HCT116 (cell line): ENCODE results near the gene PLCB1. TPM values are rescaled to one million over a fixed set of nuclear protein-coding genes. Genes with fewer than 3 reads are reported as not detected.

Source experiments
- ATAC-seq: fragments of 200-7000 bp; cut with Tn5 transposase; 2 replicates; pipeline ENCODE4 v1.9.1; 2020; ENCODE audit warnings: mild to moderate bottlenecking, moderate library complexity
- BruUV-seq: library from RNA; stranded (reverse); fragments of 400-500 nt; replicated peaks from 2 replicates; lab custom pipeline; 2021; lab: Mats Ljungman, UMichigan
- CTCF ChIA-PET: fragments of 300-600 bp; sonication (Branson Sonifier 250); formaldehyde crosslinking; loops from one replicate; lab custom pipeline; 2021; ENCODE audit warnings: antibody characterized with exemption; lab: Charles Lee
- POLR2A ChIA-PET: fragments of 300-600, 350-600 bp; sonication (Branson Sonifier 250); formaldehyde crosslinking; loops from one replicate; lab custom pipeline; 2021; ENCODE audit warnings: antibody characterized with exemption; lab: Charles Lee
- RAD21 ChIA-PET, 2 experiments: fragments of 300-600 bp; sonication (Branson Sonifier 250); formaldehyde crosslinking; loops; one replicate each; lab custom pipeline; 2023; ENCODE audit warnings: low total read pairs in 2 of 2; ENCODE audit not compliant: uncharacterized antibody in 2 of 2, unreplicated experiment in 2 of 2, low non-redundant PET in 1 of 2; lab: Charles Lee
- DNase-seq: peaks from one replicate; pipeline ENCODE4 v3.0.0-alpha.2; 2010; ENCODE audit warnings: low read depth, low spot score
- H2AFZ ChIP-seq: fragments of 200-600 bp; shearing (Covaris generic), sonication (generic); 2 replicates; pipeline ENCODE4 v1.6.1; 2017; ENCODE audit warnings: low read depth, mixed run types, mixed read lengths, antibody characterized with exemption, low read length; ENCODE audit not compliant: poor library complexity, severe bottlenecking
- H3K27ac ChIP-seq: 2 replicates; pipeline ENCODE4 v1.5.1; 2012; ENCODE audit warnings: low read depth, low read length
- H3K27me3 ChIP-seq: fragments of 200-600 bp; sonication (generic); 2 replicates; pipeline ENCODE4 v1.6.1; 2016; ENCODE audit warnings: mixed run types, low read length, mixed read lengths; ENCODE audit not compliant: insufficient read depth
- H3K36me3 ChIP-seq, 2 experiments: fragments of 200-500 bp in 1 of 2; fragments of 200-600 bp in 1 of 2; sonication (Bioruptor generic) in 1 of 2; sonication (generic) in 1 of 2; 2 replicates each; pipeline versions ENCODE4 v1.5.1 to v1.6.1; 2014 to 2016; ENCODE audit warnings: low read length in 2 of 2, inconsistent platforms in 1 of 2, mixed read lengths in 1 of 2, mixed run types in 1 of 2; ENCODE audit not compliant: insufficient read depth in 2 of 2, control insufficient read depth in 1 of 2
- H3K4me1 ChIP-seq, 2 experiments: fragments of 200-600 bp in 1 of 2; sonication (generic) in 1 of 2; 2 replicates each; pipeline versions ENCODE4 v1.5.1 to v1.6.1; 2012 to 2017; ENCODE audit warnings: low read length in 2 of 2, inconsistent platforms in 1 of 2, mild to moderate bottlenecking in 1 of 2, mixed read lengths in 1 of 2, mixed run types in 1 of 2, moderate library complexity in 1 of 2; ENCODE audit not compliant: insufficient read depth in 2 of 2, control insufficient read depth in 1 of 2
- H3K4me2 ChIP-seq: fragments of 200-600 bp; sonication (generic); 2 replicates; pipeline ENCODE4 v1.6.1; 2017; ENCODE audit warnings: mixed run types, low read length, mixed read lengths
- H3K4me3 ChIP-seq, 2 experiments: fragments of 200-600 bp in 1 of 2; sonication (generic) in 1 of 2; replicated peaks in 1 of 2; 2 replicates each; pipeline ENCODE4 v1.5.1; 2011 to 2016; ENCODE audit warnings: low read length in 2 of 2, control low read depth in 1 of 2, low read depth in 1 of 2, mild to moderate bottlenecking in 1 of 2, mixed read lengths in 1 of 2, mixed run types in 1 of 2
- H3K79me2 ChIP-seq: fragments of 200-600 bp; sonication (generic); 2 replicates; pipeline ENCODE4 v1.6.1; 2017; ENCODE audit warnings: mild to moderate bottlenecking, mixed run types, low read length, moderate library complexity, mixed read lengths; ENCODE audit not compliant: insufficient read depth
- H3K9ac ChIP-seq: fragments of 200-600 bp; sonication (generic); 2 replicates; pipeline ENCODE4 v1.6.1; 2016; ENCODE audit warnings: low read length, mixed read lengths
- H3K9me2 ChIP-seq: fragments of 200-600 bp; sonication (generic), shearing (Covaris generic); 2 replicates; pipeline ENCODE4 v1.6.1; 2017; ENCODE audit warnings: mixed run types, mild to moderate bottlenecking, moderate library complexity; ENCODE audit not compliant: insufficient read depth
- H3K9me3 ChIP-seq, 2 experiments: fragments of 200-500 bp in 1 of 2; fragments of 200-600 bp in 1 of 2; sonication (Bioruptor generic) in 1 of 2; sonication (generic) in 1 of 2; 2 replicates each; pipeline ENCODE4 v1.6.1; 2014 to 2017; ENCODE audit warnings: low read length in 2 of 2, mixed read lengths in 2 of 2, inconsistent platforms in 1 of 2, low read depth in 1 of 2, mild to moderate bottlenecking in 1 of 2, mixed run types in 1 of 2, moderate library complexity in 1 of 2; ENCODE audit not compliant: control insufficient read depth in 1 of 2, insufficient read depth in 1 of 2
- H4K20me1 ChIP-seq: fragments of 200-600 bp; sonication (generic), shearing (Covaris generic); 2 replicates; pipeline ENCODE4 v1.6.1; 2017; ENCODE audit warnings: mixed run types, mild to moderate bottlenecking, moderate library complexity; ENCODE audit not compliant: insufficient read depth
- CBX3 ChIP-seq: IDR thresholded peaks from 2 replicates; pipeline ENCODE4 v1.6.1; 2012; ENCODE audit warnings: low read depth
- CEBPB ChIP-seq: IDR thresholded peaks from 2 replicates; pipeline ENCODE4 v1.6.1; 2012; ENCODE audit warnings: low read depth
- ELF1 ChIP-seq: IDR thresholded peaks from 2 replicates; pipeline ENCODE4 v1.6.1; 2012; ENCODE audit warnings: low read depth, borderline replicate concordance
- EZH2 ChIP-seq: fragments of 200-600 bp; sonication (generic); IDR thresholded peaks from 2 replicates; pipeline ENCODE4 v1.6.1; 2017; ENCODE audit warnings: antibody characterized with exemption, mixed run types
- EZH2phosphoT487 ChIP-seq: fragments of 200-600 bp; IDR thresholded peaks from 2 replicates; pipeline ENCODE4 v1.6.1; 2018; ENCODE audit warnings: antibody characterized with exemption, borderline replicate concordance
- JUND ChIP-seq: IDR thresholded peaks from 2 replicates; pipeline ENCODE4 v1.6.1; 2012
- POLR2A ChIP-seq: IDR thresholded peaks from 2 replicates; pipeline ENCODE4 v1.7.0; 2011; ENCODE audit warnings: borderline replicate concordance; ENCODE audit not compliant: insufficient read depth, insufficient read length; ENCODE audit errors: extremely low read depth
- SIN3A ChIP-seq: IDR thresholded peaks from 2 replicates; pipeline ENCODE4 v1.6.1; 2012; ENCODE audit warnings: low read depth
- TCF7L2 ChIP-seq: IDR thresholded peaks from 2 replicates; pipeline ENCODE4 v1.7.0; 2011; ENCODE audit warnings: borderline replicate concordance, inconsistent platforms; ENCODE audit not compliant: insufficient read depth, insufficient read length; ENCODE audit errors: extremely low read depth
- YY1 ChIP-seq: IDR thresholded peaks from 2 replicates; pipeline ENCODE4 v1.6.1; 2011; ENCODE audit warnings: low read length, low read depth, moderate library complexity, mild to moderate bottlenecking; ENCODE audit not compliant: insufficient replicate concordance; ENCODE audit errors: extremely low read depth
- ZNF274 ChIP-seq: fragments of 200-500 bp; sonication (Bioruptor generic); IDR thresholded peaks from 2 replicates; pipeline ENCODE4 v1.6.1; 2014; ENCODE audit warnings: mild to moderate bottlenecking, low read depth, low read length, inconsistent platforms
- intact Hi-C: fragments of 100-400 bp; cut with micrococcal nuclease; formaldehyde crosslinking; loops from 2 replicates; pipeline ENCODE4 v1.10.0; 2022
- total RNA-seq: library from RNA; stranded (reverse); gene quantifications from one replicate; pipeline ENCODE4 v1.2.1, GENCODE V29; 2021; ENCODE audit not compliant: unreplicated experiment
- TF ChIP-seq, protein P1 (sequence below): IDR thresholded peaks from 2 replicates; pipeline ENCODE4 v1.6.1; 2011; ENCODE audit warnings: mild to moderate bottlenecking, low read length, moderate library complexity; ENCODE audit not compliant: insufficient replicate concordance; ENCODE audit errors: extremely low read depth
- TF ChIP-seq, protein P2 (sequence below): IDR thresholded peaks from 2 replicates; pipeline ENCODE4 v1.6.1; 2012; ENCODE audit warnings: low read depth
- TF ChIP-seq, protein P3 (sequence below): IDR thresholded peaks from 2 replicates; pipeline ENCODE4 v1.6.1; 2012
- TF ChIP-seq, protein P4 (sequence below): IDR thresholded peaks from 2 replicates; pipeline ENCODE4 v1.6.1; 2012
- TF ChIP-seq, protein P5 (sequence below), 3 experiments: fragments of 200-600 bp in 1 of 3; sonication (generic) in 1 of 3; IDR thresholded peaks in 2 of 3; conservative IDR thresholded peaks in 1 of 3; 2 replicates each; pipeline ENCODE4 v1.5.1; 2012 to 2017; ENCODE audit warnings: low read depth in 2 of 3, low read length in 2 of 3, antibody characterized with exemption in 1 of 3, borderline replicate concordance in 1 of 3, control low read depth in 1 of 3, mild to moderate bottlenecking in 1 of 3, mixed read lengths in 1 of 3, mixed run types in 1 of 3, moderate library complexity in 1 of 3; ENCODE audit not compliant: insufficient read depth in 1 of 3

The PLCB1 gene
- total RNA-seq, 1 experiment from 2014 or later = 15.8 TPM

DNA sequence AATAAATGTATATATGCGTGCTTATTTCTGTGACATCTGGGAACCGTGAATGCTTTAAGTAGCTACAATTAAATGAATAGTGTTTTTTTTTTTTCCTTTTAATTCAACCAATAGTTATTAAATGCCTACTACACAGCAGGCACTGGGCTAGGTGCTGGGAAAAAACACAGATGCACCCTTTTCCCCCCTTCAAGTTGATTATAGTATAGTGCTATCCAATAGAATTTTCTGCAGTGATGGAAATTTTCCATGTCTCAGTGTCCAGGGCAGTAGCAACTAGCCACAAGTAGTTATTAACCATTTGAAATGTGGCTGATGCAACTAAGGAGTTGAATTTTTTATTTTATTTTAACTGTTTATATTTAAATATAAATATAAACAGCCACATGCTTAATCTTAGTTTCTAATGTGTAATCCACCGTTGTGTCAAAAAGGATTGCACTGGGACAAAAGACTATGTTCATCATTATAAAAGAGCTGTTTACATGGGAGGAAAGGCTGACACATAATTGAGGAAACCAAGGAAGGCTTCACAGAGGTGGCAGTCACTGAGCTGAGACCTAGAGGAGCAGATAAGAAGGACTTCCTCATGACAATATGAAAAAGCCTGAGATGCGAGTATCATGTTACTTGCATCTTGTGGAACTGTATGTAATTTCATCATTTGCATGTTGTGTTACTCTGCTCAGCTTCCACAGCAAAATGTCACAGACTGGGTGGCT is 675.6 kb downstream of the PLCB1 start:
- intact Hi-C loops = no loop called here
- Histone ChIP-seq H3K27me3 (no peaks in the 10 kb centered on the region), H3K4me1 (no peaks in the 10 kb centered on the region), H3K4me3 (no peak overlapping the region), H4K20me1 (no peaks in the 10 kb centered on the region), H3K9ac (no peak overlapping the region), H2AFZ (no peak overlapping the region), H3K27ac (no peak overlapping the region), H3K36me3 (no peaks in the 10 kb centered on the region), H3K4me2 (no peak overlapping the region), H3K79me2 (no peaks in the 10 kb centered on the region), H3K9me2 (no peaks in the 10 kb centered on the region), H3K9me3 (no peaks in the 10 kb centered on the region)
- no peak for TF ChIP-seq EZH2
- no peak for TF ChIP-seq CBX3
- TF ChIP-seq, protein P1, sequence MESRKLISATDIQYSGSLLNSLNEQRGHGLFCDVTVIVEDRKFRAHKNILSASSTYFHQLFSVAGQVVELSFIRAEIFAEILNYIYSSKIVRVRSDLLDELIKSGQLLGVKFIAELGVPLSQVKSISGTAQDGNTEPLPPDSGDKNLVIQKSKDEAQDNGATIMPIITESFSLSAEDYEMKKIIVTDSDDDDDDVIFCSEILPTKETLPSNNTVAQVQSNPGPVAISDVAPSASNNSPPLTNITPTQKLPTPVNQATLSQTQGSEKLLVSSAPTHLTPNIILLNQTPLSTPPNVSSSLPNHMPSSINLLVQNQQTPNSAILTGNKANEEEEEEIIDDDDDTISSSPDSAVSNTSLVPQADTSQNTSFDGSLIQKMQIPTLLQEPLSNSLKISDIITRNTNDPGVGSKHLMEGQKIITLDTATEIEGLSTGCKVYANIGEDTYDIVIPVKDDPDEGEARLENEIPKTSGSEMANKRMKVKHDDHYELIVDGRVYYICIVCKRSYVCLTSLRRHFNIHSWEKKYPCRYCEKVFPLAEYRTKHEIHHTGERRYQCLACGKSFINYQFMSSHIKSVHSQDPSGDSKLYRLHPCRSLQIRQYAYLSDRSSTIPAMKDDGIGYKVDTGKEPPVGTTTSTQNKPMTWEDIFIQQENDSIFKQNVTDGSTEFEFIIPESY = no peak
- TF ChIP-seq, protein P2, sequence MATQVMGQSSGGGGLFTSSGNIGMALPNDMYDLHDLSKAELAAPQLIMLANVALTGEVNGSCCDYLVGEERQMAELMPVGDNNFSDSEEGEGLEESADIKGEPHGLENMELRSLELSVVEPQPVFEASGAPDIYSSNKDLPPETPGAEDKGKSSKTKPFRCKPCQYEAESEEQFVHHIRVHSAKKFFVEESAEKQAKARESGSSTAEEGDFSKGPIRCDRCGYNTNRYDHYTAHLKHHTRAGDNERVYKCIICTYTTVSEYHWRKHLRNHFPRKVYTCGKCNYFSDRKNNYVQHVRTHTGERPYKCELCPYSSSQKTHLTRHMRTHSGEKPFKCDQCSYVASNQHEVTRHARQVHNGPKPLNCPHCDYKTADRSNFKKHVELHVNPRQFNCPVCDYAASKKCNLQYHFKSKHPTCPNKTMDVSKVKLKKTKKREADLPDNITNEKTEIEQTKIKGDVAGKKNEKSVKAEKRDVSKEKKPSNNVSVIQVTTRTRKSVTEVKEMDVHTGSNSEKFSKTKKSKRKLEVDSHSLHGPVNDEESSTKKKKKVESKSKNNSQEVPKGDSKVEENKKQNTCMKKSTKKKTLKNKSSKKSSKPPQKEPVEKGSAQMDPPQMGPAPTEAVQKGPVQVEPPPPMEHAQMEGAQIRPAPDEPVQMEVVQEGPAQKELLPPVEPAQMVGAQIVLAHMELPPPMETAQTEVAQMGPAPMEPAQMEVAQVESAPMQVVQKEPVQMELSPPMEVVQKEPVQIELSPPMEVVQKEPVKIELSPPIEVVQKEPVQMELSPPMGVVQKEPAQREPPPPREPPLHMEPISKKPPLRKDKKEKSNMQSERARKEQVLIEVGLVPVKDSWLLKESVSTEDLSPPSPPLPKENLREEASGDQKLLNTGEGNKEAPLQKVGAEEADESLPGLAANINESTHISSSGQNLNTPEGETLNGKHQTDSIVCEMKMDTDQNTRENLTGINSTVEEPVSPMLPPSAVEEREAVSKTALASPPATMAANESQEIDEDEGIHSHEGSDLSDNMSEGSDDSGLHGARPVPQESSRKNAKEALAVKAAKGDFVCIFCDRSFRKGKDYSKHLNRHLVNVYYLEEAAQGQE = no peak
- no peak for TF ChIP-seq ZNF274
- TF ChIP-seq, protein P3, sequence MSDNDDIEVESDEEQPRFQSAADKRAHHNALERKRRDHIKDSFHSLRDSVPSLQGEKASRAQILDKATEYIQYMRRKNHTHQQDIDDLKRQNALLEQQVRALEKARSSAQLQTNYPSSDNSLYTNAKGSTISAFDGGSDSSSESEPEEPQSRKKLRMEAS = no peak
- no peak for TF ChIP-seq ELF1
- no peak for TF ChIP-seq CEBPB
- TF ChIP-seq EZH2phosphoT487 = no peak
- no peak for TF ChIP-seq SIN3A
- TF ChIP-seq, protein P4, sequence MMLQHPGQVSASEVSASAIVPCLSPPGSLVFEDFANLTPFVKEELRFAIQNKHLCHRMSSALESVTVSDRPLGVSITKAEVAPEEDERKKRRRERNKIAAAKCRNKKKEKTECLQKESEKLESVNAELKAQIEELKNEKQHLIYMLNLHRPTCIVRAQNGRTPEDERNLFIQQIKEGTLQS = no peak
- TF ChIP-seq JUND = no peak
- no peak for TF ChIP-seq YY1
- TF ChIP-seq POLR2A = no peak
- TF ChIP-seq TCF7L2 = no peak
- TF ChIP-seq, protein P5, sequence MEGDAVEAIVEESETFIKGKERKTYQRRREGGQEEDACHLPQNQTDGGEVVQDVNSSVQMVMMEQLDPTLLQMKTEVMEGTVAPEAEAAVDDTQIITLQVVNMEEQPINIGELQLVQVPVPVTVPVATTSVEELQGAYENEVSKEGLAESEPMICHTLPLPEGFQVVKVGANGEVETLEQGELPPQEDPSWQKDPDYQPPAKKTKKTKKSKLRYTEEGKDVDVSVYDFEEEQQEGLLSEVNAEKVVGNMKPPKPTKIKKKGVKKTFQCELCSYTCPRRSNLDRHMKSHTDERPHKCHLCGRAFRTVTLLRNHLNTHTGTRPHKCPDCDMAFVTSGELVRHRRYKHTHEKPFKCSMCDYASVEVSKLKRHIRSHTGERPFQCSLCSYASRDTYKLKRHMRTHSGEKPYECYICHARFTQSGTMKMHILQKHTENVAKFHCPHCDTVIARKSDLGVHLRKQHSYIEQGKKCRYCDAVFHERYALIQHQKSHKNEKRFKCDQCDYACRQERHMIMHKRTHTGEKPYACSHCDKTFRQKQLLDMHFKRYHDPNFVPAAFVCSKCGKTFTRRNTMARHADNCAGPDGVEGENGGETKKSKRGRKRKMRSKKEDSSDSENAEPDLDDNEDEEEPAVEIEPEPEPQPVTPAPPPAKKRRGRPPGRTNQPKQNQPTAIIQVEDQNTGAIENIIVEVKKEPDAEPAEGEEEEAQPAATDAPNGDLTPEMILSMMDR (IDR thresholded peaks at IDR 0.05 in 2 of 3, conservative IDR thresholded peaks at IDR 0.05 in 1 of 3; ENCODE audit: borderline replicate concordance in 1 of 3, insufficient read depth in 1 of 3, low read depth in 2 of 3, low read length in 2 of 3) = no peak
- CTCF ChIA-PET = no interaction called here
- ATAC-seq (no peak), DNase-seq (no peak)
- POLR2A ChIA-PET = no interaction called here
- BruUV-seq = no TSS peak
- RAD21 ChIA-PET = no interaction called here
